ENCODE data around the gene TM4SF4. TPM values are rescaled to one million over a fixed set of nuclear protein-coding genes. Genes with fewer than 3 reads are reported as not detected.

The TM4SF4 gene
- total RNA-seq, 1 donor from 2014 or later = 0.67 TPM

- TF ChIP-seq, protein P1, sequence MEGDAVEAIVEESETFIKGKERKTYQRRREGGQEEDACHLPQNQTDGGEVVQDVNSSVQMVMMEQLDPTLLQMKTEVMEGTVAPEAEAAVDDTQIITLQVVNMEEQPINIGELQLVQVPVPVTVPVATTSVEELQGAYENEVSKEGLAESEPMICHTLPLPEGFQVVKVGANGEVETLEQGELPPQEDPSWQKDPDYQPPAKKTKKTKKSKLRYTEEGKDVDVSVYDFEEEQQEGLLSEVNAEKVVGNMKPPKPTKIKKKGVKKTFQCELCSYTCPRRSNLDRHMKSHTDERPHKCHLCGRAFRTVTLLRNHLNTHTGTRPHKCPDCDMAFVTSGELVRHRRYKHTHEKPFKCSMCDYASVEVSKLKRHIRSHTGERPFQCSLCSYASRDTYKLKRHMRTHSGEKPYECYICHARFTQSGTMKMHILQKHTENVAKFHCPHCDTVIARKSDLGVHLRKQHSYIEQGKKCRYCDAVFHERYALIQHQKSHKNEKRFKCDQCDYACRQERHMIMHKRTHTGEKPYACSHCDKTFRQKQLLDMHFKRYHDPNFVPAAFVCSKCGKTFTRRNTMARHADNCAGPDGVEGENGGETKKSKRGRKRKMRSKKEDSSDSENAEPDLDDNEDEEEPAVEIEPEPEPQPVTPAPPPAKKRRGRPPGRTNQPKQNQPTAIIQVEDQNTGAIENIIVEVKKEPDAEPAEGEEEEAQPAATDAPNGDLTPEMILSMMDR (IDR thresholded peaks at IDR 0.05; ENCODE audit: unreplicated experiment) = no peak
- H3K27ac Mint-ChIP-seq (ENCODE audit: unreplicated experiment) = no peak overlapping the region
- DNase-seq (ENCODE audit: low spot score) = no peak
- H3K9me3 Mint-ChIP-seq (ENCODE audit: unreplicated experiment) = peaks cover 8% of the 10 kb centered on the region
- peaks cover 2% of the 10 kb centered on the region for H3K4me1 Mint-ChIP-seq (ENCODE audit: unreplicated experiment)
- H3K36me3 Mint-ChIP-seq (ENCODE audit: low read depth, unreplicated experiment) = peaks cover 17% of the 10 kb centered on the region
- H3K4me3 Mint-ChIP-seq (ENCODE audit: unreplicated experiment) = no peak overlapping the region
- H3K27me3 Mint-ChIP-seq (ENCODE audit: unreplicated experiment) = no peaks in the 10 kb centered on the region
These were observed 26.1 kb upstream of the TM4SF4 start for GRCh38 chr3:149448331-149448831.

DNA sequence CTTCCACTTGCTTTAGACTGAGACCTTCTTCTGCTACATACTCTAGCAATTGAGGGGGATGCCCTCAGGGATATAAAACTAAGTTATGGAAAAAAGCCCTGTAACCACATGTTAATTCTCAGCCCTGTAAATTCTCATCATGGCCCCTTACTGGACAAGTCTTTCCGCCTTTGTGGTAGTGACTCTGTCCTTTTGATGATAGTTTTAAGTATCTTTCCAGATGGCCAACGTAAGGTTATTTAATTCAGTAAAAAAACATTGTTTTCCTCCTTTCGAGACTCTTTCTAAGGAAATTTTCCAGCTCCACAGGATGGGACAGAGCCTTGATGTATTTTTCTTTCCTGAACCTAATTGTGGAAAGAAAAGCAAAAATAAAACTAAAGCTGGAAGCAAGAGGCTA, 25.3 kb upstream of the TM4SF4 start:
- no peak for DNase-seq (ENCODE audit: low spot score)
- H3K27me3 Mint-ChIP-seq (ENCODE audit: unreplicated experiment) = no peaks in the 10 kb centered on the region
- TF ChIP-seq, protein P1 (IDR thresholded peaks at IDR 0.05; ENCODE audit: unreplicated experiment) = no peak
- H3K36me3 Mint-ChIP-seq (ENCODE audit: low read depth, unreplicated experiment) = peaks cover 14% of the 10 kb centered on the region
- peaks cover 2% of the 10 kb centered on the region for H3K4me1 Mint-ChIP-seq (ENCODE audit: unreplicated experiment)
- H3K4me3 Mint-ChIP-seq (ENCODE audit: unreplicated experiment) = no peak overlapping the region
- H3K27ac Mint-ChIP-seq (ENCODE audit: unreplicated experiment) = no peak overlapping the region
- H3K9me3 Mint-ChIP-seq (ENCODE audit: unreplicated experiment) = peaks cover 8% of the 10 kb centered on the region

DNA sequence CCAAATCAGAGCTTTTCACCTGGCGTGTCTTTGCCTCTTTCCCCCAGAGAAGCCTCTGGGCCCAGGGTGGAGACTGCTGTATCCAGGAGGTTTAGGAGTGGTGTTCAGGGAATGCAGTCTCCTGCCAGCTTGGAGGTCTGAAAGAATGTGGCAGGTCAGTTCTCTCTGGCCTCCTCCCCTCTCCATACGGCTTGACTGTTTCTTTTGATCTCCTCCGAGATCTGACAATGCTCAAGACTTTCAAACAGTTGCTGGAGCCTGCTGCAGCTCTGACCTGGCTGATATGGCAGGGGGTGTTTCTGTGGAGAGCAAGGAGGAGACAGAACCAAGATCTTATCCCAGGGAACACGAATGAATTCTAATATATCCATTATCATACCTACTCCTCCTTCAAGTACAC, 24.7 kb upstream of the TM4SF4 start:
- Mint-ChIP-seq H3K9me3 (ENCODE audit: unreplicated experiment) (peaks cover 8% of the 10 kb centered on the region), H3K4me1 (ENCODE audit: unreplicated experiment) (peaks cover 3% of the 10 kb centered on the region), H3K27me3 (ENCODE audit: unreplicated experiment) (no peaks in the 10 kb centered on the region), H3K27ac (ENCODE audit: unreplicated experiment) (no peak overlapping the region), H3K4me3 (ENCODE audit: unreplicated experiment) (no peak overlapping the region), H3K36me3 (ENCODE audit: low read depth, unreplicated experiment) (peaks cover 14% of the 10 kb centered on the region)
- TF ChIP-seq, protein P1 (IDR thresholded peaks at IDR 0.05; ENCODE audit: unreplicated experiment) = no peak
- DNase-seq (ENCODE audit: low spot score) = no peak

DNA sequence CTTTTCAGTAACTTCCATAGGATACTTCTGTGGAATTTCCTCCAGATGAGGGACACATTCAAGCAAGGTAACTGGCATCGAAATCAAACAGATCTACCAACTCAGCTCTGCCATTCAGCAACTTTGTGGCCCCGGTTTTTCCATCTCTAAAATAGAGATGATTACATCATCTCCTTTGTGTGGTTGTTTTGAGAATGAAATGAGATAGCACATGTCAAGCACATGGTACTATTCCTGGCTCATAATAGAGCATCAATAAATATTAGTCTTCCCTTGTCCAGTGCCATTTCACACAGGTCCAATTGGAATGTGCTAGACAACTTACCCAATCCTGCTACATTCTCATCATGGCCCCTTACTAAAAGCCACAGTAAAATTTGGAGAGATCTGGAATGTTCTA, 24.2 kb upstream of the TM4SF4 start:
- H3K9me3 Mint-ChIP-seq (ENCODE audit: unreplicated experiment) = peaks cover 8% of the 10 kb centered on the region
- no peak overlapping the region for H3K4me3 Mint-ChIP-seq (ENCODE audit: unreplicated experiment)
- peaks cover 14% of the 10 kb centered on the region for H3K36me3 Mint-ChIP-seq (ENCODE audit: low read depth, unreplicated experiment)
- TF ChIP-seq, protein P1 (IDR thresholded peaks at IDR 0.05; ENCODE audit: unreplicated experiment) = no peak
- H3K27me3 Mint-ChIP-seq (ENCODE audit: unreplicated experiment) = no peaks in the 10 kb centered on the region
- H3K4me1 Mint-ChIP-seq (ENCODE audit: unreplicated experiment) = peaks cover 4% of the 10 kb centered on the region
- H3K27ac Mint-ChIP-seq (ENCODE audit: unreplicated experiment) = no peak overlapping the region
- DNase-seq (ENCODE audit: low spot score) = no peak

DNA sequence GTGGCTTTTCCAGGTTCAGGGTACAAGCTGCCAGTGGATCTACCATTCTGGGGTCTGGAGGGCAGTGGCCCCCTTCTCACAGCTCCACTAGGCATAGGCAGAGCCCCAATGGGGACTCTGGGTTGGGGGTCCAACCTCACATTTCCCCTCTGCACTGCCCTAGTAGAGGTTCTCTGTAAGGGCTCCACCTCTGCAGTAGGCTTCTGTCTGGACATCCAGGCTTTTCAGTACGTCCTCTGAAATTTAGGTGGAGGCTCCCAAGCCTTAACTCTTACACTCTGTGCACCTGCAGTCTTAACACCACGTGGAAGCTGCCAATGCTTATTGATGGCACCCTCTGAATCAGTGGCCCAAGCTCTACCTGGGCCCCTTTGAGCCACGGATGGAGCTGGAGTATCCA, 22.5 kb upstream of the TM4SF4 start:
- Mint-ChIP-seq H3K4me3 (ENCODE audit: unreplicated experiment) (no peak overlapping the region), H3K27me3 (ENCODE audit: unreplicated experiment) (no peaks in the 10 kb centered on the region), H3K27ac (ENCODE audit: unreplicated experiment) (no peak overlapping the region), H3K4me1 (ENCODE audit: unreplicated experiment) (peaks cover 4% of the 10 kb centered on the region), H3K36me3 (ENCODE audit: low read depth, unreplicated experiment) (peaks cover 14% of the 10 kb centered on the region), H3K9me3 (ENCODE audit: unreplicated experiment) (peaks cover 8% of the 10 kb centered on the region)
- DNase-seq (ENCODE audit: low spot score) = no peak
- TF ChIP-seq, protein P1 (IDR thresholded peaks at IDR 0.05; ENCODE audit: unreplicated experiment) = no peak

Data from endothelial cell (in vitro differentiated cells).